Measurements from ENCODE around the gene LIG3. TPM values are rescaled to one million over a fixed set of nuclear protein-coding genes. Genes with fewer than 3 reads are reported as not detected.

LIG3 gene
- total and polyA plus RNA-seq, 2 of the 13 experiments (the other 11 are each of a cell fraction or from before 2014, with no cell fraction given): 34.4 to 36.2 TPM

GRCh38 chr17:34980681-34981537 lies 597 bp downstream of the LIG3 start (continued):
- TF ChIP-seq DNMT3B (CRISPR knock-in tag; conservative IDR thresholded peaks at IDR 0.05) (peak; percentile 85; the same call in 1 of the 2 replicates), FOXP4 (CRISPR knock-in tag; IDR thresholded peaks at IDR 0.05) (no peak; the same call in 1 of the 2 replicates), HNRNPK (IDR thresholded peaks at IDR 0.05; ENCODE audit: low read depth, low read length, poor library complexity, severe bottlenecking) (no peak), ELK4 (CRISPR knock-in tag; IDR thresholded peaks at IDR 0.05; ENCODE audit: borderline replicate concordance) (no peak), ZBTB20 (CRISPR knock-in tag; IDR thresholded peaks at IDR 0.05; ENCODE audit: borderline replicate concordance, low read depth) (peak; percentile 61; the same call in 1 of the 2 replicates), ZNF839 (CRISPR knock-in tag; IDR thresholded peaks at IDR 0.05; ENCODE audit: borderline replicate concordance) (no peak), THAP8 (CRISPR knock-in tag; IDR thresholded peaks at IDR 0.05; ENCODE audit: borderline replicate concordance) (peak; percentile 48), ZNF550 (CRISPR knock-in tag; IDR thresholded peaks at IDR 0.05; ENCODE audit: borderline replicate concordance) (no peak), MXD4 (CRISPR knock-in tag; IDR thresholded peaks at IDR 0.05) (0 out of 2 replicates have a peak, but pooled peaks have one; percentile 1), NCOR1 (IDR thresholded peaks at IDR 0.05; ENCODE audit: borderline replicate concordance, low read length) (no peak; the same call in 1 of the 2 replicates), ZNF772 (CRISPR knock-in tag; IDR thresholded peaks at IDR 0.05) (peak; percentile 29; the same call in 1 of the 2 replicates), SRSF9 (IDR thresholded peaks at IDR 0.05; ENCODE audit: borderline replicate concordance, insufficient read depth, low read depth, low read length, poor library complexity, severe bottlenecking) (no peak), ZNF557 (CRISPR knock-in tag; IDR thresholded peaks at IDR 0.05) (0 out of 2 replicates have a peak, but pooled peaks have one; percentile 10), ZC3H13 (CRISPR knock-in tag; IDR thresholded peaks at IDR 0.05) (no peak; the same call in 1 of the 2 replicates), JDP2 (CRISPR knock-in tag; IDR thresholded peaks at IDR 0.05; ENCODE audit: borderline replicate concordance) (no peak; the same call in 1 of the 2 replicates), AGO2 (optimal IDR thresholded peaks at IDR 0.05; ENCODE audit: low read depth, low read length) (peak; percentile 89), HNF4G (IDR thresholded peaks at IDR 0.05; ENCODE audit: borderline replicate concordance, low read depth, low read length) (no peak), HNF4G (CRISPR knock-in tag; IDR thresholded peaks at IDR 0.05; ENCODE audit: borderline replicate concordance, low read depth) (no peak), NRL (CRISPR knock-in tag; IDR thresholded peaks at IDR 0.05; ENCODE audit: borderline replicate concordance) (peak; percentile 57), MATR3 (CRISPR knock-in tag; IDR thresholded peaks at IDR 0.05) (no peak), ATF4 (CRISPR knock-in tag; IDR thresholded peaks at IDR 0.05) (no peak; a peak in 1 of 4 replicates), HOXA5 (CRISPR knock-in tag; IDR thresholded peaks at IDR 0.05) (peak; percentile 57; the same call in 1 of the 2 replicates), NR2F2 (IDR thresholded peaks at IDR 0.05; ENCODE audit: borderline replicate concordance, low read depth) (no peak), REPIN1 (CRISPR knock-in tag; IDR thresholded peaks at IDR 0.05; ENCODE audit: borderline replicate concordance, low read depth) (0 out of 2 replicates have a peak, but pooled peaks have one; percentile 41)

Measured in HepG2 (cell line).